NCI-H510A (cell line): Measurements from ENCODE around the gene SSC4D.
"Not testable (repeated sequence)": the region's sequence is repeated elsewhere in the genome, so short reads cannot be mapped to it uniquely, and the experiment has no call there.

Experiments used
- DNase-seq: peaks from one replicate; lab custom pipeline; 2025; lab: John Stamatoyannopoulos, UW

The SSC4D gene

GRCh38 chr7:76383089-76383944, 26.2 kb downstream of the SSC4D start:
- no peak for DNase-seq

- no peak for DNase-seq
Measured at GRCh38 chr7:76381814-76382213, 27.7 kb downstream of the SSC4D start.

- DNase-seq: no peak
Measured at GRCh38 chr7:76380623-76380966, 28.9 kb downstream of the SSC4D start.

- DNase-seq: no peak
Measured at GRCh38 chr7:76377186-76377918, 32.1 kb downstream of the SSC4D start.

GRCh38 chr7:76375251-76375650, 34.2 kb downstream of the SSC4D start:
- DNase-seq: no peak

- no peak for DNase-seq
Measured at GRCh38 chr7:76372984-76373833, 36.3 kb downstream of the SSC4D start.

- DNase-seq: no peak
Measured at GRCh38 chr7:76371396-76371795, 38.1 kb downstream of the SSC4D start.

GRCh38 chr7:76369018-76369417, 40.5 kb downstream of the SSC4D start:
- no peak for DNase-seq

GRCh38 chr7:76368190-76368589, 41.3 kb downstream of the SSC4D start:
- no peak for DNase-seq

GRCh38 chr7:76364198-76364584, 45.3 kb downstream of the SSC4D start:
- DNase-seq: no peak

GRCh38 chr7:76363754-76364153, 45.7 kb downstream of the SSC4D start:
- not testable (repeated sequence) for DNase-seq

GRCh38 chr7:76359978-76360638, 49.4 kb downstream of the SSC4D start:
- DNase-seq: no peak

GRCh38 chr7:76359111-76359977, 50.2 kb downstream of the SSC4D start:
- peak; percentile 89 for DNase-seq

- peak; percentile 50 for DNase-seq
Measured at GRCh38 chr7:76358481-76359110, 50.9 kb downstream of the SSC4D start, which contains the start of gene YWHAG. Gene YWHAG, minus strand, starts transcription at chr7:76358991. Its CDS starts 183 bp downstream, at chr7:76358808.

- DNase-seq: no peak
Measured at GRCh38 chr7:76358011-76358480, 51.5 kb downstream of the SSC4D start.

GRCh38 chr7:76357475-76358010, 52.0 kb downstream of the SSC4D start:
- no peak for DNase-seq

GRCh38 chr7:76356823-76357222, 52.7 kb downstream of the SSC4D start:
- DNase-seq: no peak

- DNase-seq: no peak
Measured at GRCh38 chr7:76356115-76356514, 53.4 kb downstream of the SSC4D start.

- no peak for DNase-seq
Measured at GRCh38 chr7:76354981-76355730, 54.3 kb downstream of the SSC4D start.
